Nephron (organoid): ENCODE data around the gene GJA3.
A peak's percentile ranks its signal among the peaks of the same experiment; 100 is the strongest.

ENCODE experiments used
- H3K27ac Mint-ChIP-seq, 3 experiments: 2 replicates each; pipeline ENCODE4 v1.8.0; 2020; ENCODE audit warnings: mixed read lengths in 3 of 3, mild to moderate bottlenecking in 2 of 3, moderate library complexity in 1 of 3
- H3K27me3 Mint-ChIP-seq: 2 replicates; pipeline ENCODE4 v1.8.0; 2021; ENCODE audit warnings: low read depth, mild to moderate bottlenecking, moderate library complexity, mixed read lengths
- H3K36me3 Mint-ChIP-seq: 2 replicates; pipeline ENCODE4 v1.8.0; 2020; ENCODE audit warnings: low read depth, mixed read lengths
- H3K4me1 Mint-ChIP-seq: 2 replicates; pipeline ENCODE4 v1.8.0; 2020; ENCODE audit warnings: mixed read lengths
- H3K4me3 Mint-ChIP-seq, 3 experiments: 2 replicates each; pipeline ENCODE4 v1.8.0; 2020; ENCODE audit warnings: mild to moderate bottlenecking in 3 of 3, mixed read lengths in 3 of 3, moderate library complexity in 2 of 3
- H3K9me3 Mint-ChIP-seq: 2 replicates; pipeline ENCODE4 v1.8.0; 2020; ENCODE audit warnings: mixed read lengths
- CTCF ChIP-seq, 3 experiments: fragments of 200-600 bp; sonication (generic); IDR thresholded peaks; one replicate each; pipeline ENCODE4 v1.5.0; 2021; ENCODE audit warnings: antibody characterized with exemption in 3 of 3; ENCODE audit not compliant: unreplicated experiment in 3 of 3

GJA3 gene

GRCh38 chr13:20171364-20171763, 10.5 kb upstream of the GJA3 start:
- Mint-ChIP-seq H3K27ac (no peak overlapping the region), H3K27me3 (peaks cover 45% of the 10 kb centered on the region), H3K36me3 (no peaks in the 10 kb centered on the region), H3K4me3 (no peak overlapping the region), H3K9me3 (no peaks in the 10 kb centered on the region), H3K4me1 (peaks cover 18% of the 10 kb centered on the region)
- TF ChIP-seq CTCF (IDR thresholded peaks at IDR 0.05; ENCODE audit: unreplicated experiment in 3 of 3), result no peak

- no peak for TF ChIP-seq CTCF (IDR thresholded peaks at IDR 0.05; ENCODE audit: unreplicated experiment in 3 of 3)
- no peaks in the 10 kb centered on the region for H3K9me3 Mint-ChIP-seq
- H3K36me3 Mint-ChIP-seq, result no peaks in the 10 kb centered on the region
- no peak overlapping the region for H3K27ac Mint-ChIP-seq
- H3K4me1 Mint-ChIP-seq, result peaks cover 14% of the 10 kb centered on the region
- no peak overlapping the region for H3K4me3 Mint-ChIP-seq
- peaks cover 45% of the 10 kb centered on the region for H3K27me3 Mint-ChIP-seq
Observed at GRCh38 chr13:20170921-20171320, 10.1 kb upstream of the GJA3 start.

GRCh38 chr13:20168396-20168795, 7.5 kb upstream of the GJA3 start:
- Mint-ChIP-seq H3K4me1 (peaks cover 10% of the 10 kb centered on the region), H3K9me3 (no peaks in the 10 kb centered on the region), H3K27me3 (peaks cover 69% of the 10 kb centered on the region), H3K27ac (no peak overlapping the region), H3K36me3 (no peaks in the 10 kb centered on the region), H3K4me3 (no peak overlapping the region)
- TF ChIP-seq CTCF (IDR thresholded peaks at IDR 0.05; ENCODE audit: unreplicated experiment in 3 of 3), result no peak

- H3K27me3 Mint-ChIP-seq, result peaks cover 85% of the 10 kb centered on the region
- no peaks in the 10 kb centered on the region for H3K9me3 Mint-ChIP-seq
- no peak overlapping the region for H3K4me3 Mint-ChIP-seq
- peaks cover 10% of the 10 kb centered on the region for H3K4me1 Mint-ChIP-seq
- TF ChIP-seq CTCF (IDR thresholded peaks at IDR 0.05; ENCODE audit: unreplicated experiment in 3 of 3), result no peak
- peak overlapping the region in 2 of 3 experiments; percentile 10 to 30 for H3K27ac Mint-ChIP-seq
- no peaks in the 10 kb centered on the region for H3K36me3 Mint-ChIP-seq
Observed at GRCh38 chr13:20165417-20166257, 4.8 kb upstream of the GJA3 start.

- no peaks in the 10 kb centered on the region for H3K9me3 Mint-ChIP-seq
- H3K27ac Mint-ChIP-seq, result no peak overlapping the region
- H3K36me3 Mint-ChIP-seq, result no peaks in the 10 kb centered on the region
- peak overlapping the region; percentile 72 to 74 (median 73) for H3K4me3 Mint-ChIP-seq
- H3K27me3 Mint-ChIP-seq, result peaks cover 92% of the 10 kb centered on the region
- TF ChIP-seq CTCF (IDR thresholded peaks at IDR 0.05; ENCODE audit: unreplicated experiment in 3 of 3), result no peak
- peaks cover 20% of the 10 kb centered on the region for H3K4me1 Mint-ChIP-seq
Observed at GRCh38 chr13:20161951-20162300, 1.1 kb upstream of the GJA3 start.
